HEK293 (cell line): ENCODE results near the gene ETV7.
A peak's percentile ranks its signal among the peaks of the same experiment; 100 is the strongest.

Source experiments
- CTCF ChIA-PET: fragments of 350-600 bp; formaldehyde crosslinking; extraction: SDS; loops from one replicate; lab custom pipeline; 2021; ENCODE audit warnings: antibody characterized with exemption; lab: Yijun Ruan, JAX
- POLR2A ChIA-PET: fragments of 300-600 bp; formaldehyde crosslinking; extraction: SDS; loops from one replicate; lab custom pipeline; 2020; ENCODE audit warnings: antibody characterized with exemption, inconsistent platforms; lab: Yijun Ruan, JAX
- H3K27ac ChIP-seq: fragments of 200-500 bp; sonication (Bioruptor generic); 2 replicates; pipeline ENCODE4 v1.5.1; 2014; ENCODE audit warnings: low read depth, low read length, control low read depth, inconsistent platforms; ENCODE audit errors: extremely low read depth
- H3K36me3 ChIP-seq, 2 experiments: fragments of 200-500 bp in 1 of 2; sonication (Bioruptor generic) in 1 of 2; 1 replicate in 1 of 2; 2 replicates in 1 of 2; pipeline ENCODE4 v1.5.1; 2014 to 2017; ENCODE audit warnings: inconsistent platforms in 2 of 2, low read length in 2 of 2; ENCODE audit not compliant: control insufficient read depth in 2 of 2, insufficient read depth in 1 of 2
- H3K4me1 ChIP-seq: fragments of 200-500 bp; sonication (Bioruptor generic); 2 replicates; pipeline ENCODE4 v1.5.1; 2014; ENCODE audit warnings: mild to moderate bottlenecking, low read length, inconsistent platforms; ENCODE audit not compliant: control insufficient read depth, insufficient read depth
- H3K4me3 ChIP-seq: 2 replicates; pipeline ENCODE4 v1.5.1; 2011; ENCODE audit warnings: low read depth, mild to moderate bottlenecking, control low read depth, low read length, moderate library complexity
- H3K9me3 ChIP-seq: fragments of 200-500 bp; sonication (Bioruptor generic); 2 replicates; pipeline ENCODE4 v1.5.1; 2014; ENCODE audit warnings: low read depth, low read length, inconsistent platforms; ENCODE audit not compliant: control insufficient read depth, insufficient read depth
- AEBP2 ChIP-seq: fragments of 450-650 bp; formaldehyde crosslinking; IDR thresholded peaks from 2 replicates; pipeline ENCODE4 v1.5.1; 2016; ENCODE audit warnings: missing biosample characterization, missing genetic modification characterization, borderline replicate concordance
- EGR2 ChIP-seq: fragments of 450-650 bp; formaldehyde crosslinking; IDR thresholded peaks from 2 replicates; pipeline ENCODE4 v1.5.1; 2016; ENCODE audit warnings: low read depth, missing biosample characterization, missing genetic modification characterization
- FEZF1 ChIP-seq: fragments of 450-650 bp; formaldehyde crosslinking; IDR thresholded peaks from 2 replicates; pipeline ENCODE4 v1.5.1; 2016; ENCODE audit warnings: missing biosample characterization, missing genetic modification characterization
- GFI1B ChIP-seq: fragments of 450-650 bp; formaldehyde crosslinking; IDR thresholded peaks from 2 replicates; pipeline ENCODE4 v1.5.1; 2016; ENCODE audit warnings: missing biosample characterization, missing genetic modification characterization
- GLI2 ChIP-seq: fragments of 450-650 bp; formaldehyde crosslinking; IDR thresholded peaks from 2 replicates; pipeline ENCODE4; 2017; ENCODE audit warnings: missing biosample characterization, missing genetic modification characterization, low read depth, borderline replicate concordance
- PRDM2 ChIP-seq: fragments of 450-650 bp; formaldehyde crosslinking; IDR thresholded peaks from 2 replicates; pipeline ENCODE4 v1.5.1; 2016; ENCODE audit warnings: missing biosample characterization, missing genetic modification characterization, borderline replicate concordance
- SCRT1 ChIP-seq: fragments of 450-650 bp; formaldehyde crosslinking; IDR thresholded peaks from 2 replicates; pipeline ENCODE4 v1.5.1; 2016; ENCODE audit warnings: missing biosample characterization, missing genetic modification characterization, borderline replicate concordance
- WT1 ChIP-seq: fragments of 450-650 bp; formaldehyde crosslinking; IDR thresholded peaks from 2 replicates; pipeline ENCODE4 v1.5.1; 2016; ENCODE audit warnings: missing biosample characterization, missing genetic modification characterization
- ZBTB26 ChIP-seq: fragments of 450-650 bp; formaldehyde crosslinking; optimal IDR thresholded peaks from 2 replicates; pipeline ENCODE3; 2016; ENCODE audit warnings: missing biosample characterization, mild to moderate bottlenecking, missing genetic modification characterization
- ZEB2 ChIP-seq: fragments of 450-650 bp; formaldehyde crosslinking; IDR thresholded peaks from 2 replicates; pipeline ENCODE4 v1.5.1; 2016; ENCODE audit warnings: missing biosample characterization, missing genetic modification characterization
- ZNF184 ChIP-seq: fragments of 450-650 bp; IDR thresholded peaks from 2 replicates; pipeline ENCODE4 v1.5.1; 2018; ENCODE audit warnings: missing biosample characterization, mild to moderate bottlenecking, missing genetic modification characterization
- ZNF223 ChIP-seq: fragments of 450-650 bp; formaldehyde crosslinking; IDR thresholded peaks from 2 replicates; pipeline ENCODE4 v1.5.1; 2016; ENCODE audit warnings: missing biosample characterization, missing genetic modification characterization
- ZNF398 ChIP-seq: fragments of 450-650 bp; formaldehyde crosslinking; IDR thresholded peaks from 2 replicates; pipeline ENCODE4 v1.5.1; 2017; ENCODE audit warnings: missing biosample characterization, missing genetic modification characterization
- ZNF404 ChIP-seq: fragments of 450-650 bp; formaldehyde crosslinking; IDR thresholded peaks from 2 replicates; pipeline ENCODE4 v1.5.1; 2017; ENCODE audit warnings: missing biosample characterization, missing genetic modification characterization
- ZNF426 ChIP-seq: fragments of 450-650 bp; formaldehyde crosslinking; IDR thresholded peaks from 2 replicates; pipeline ENCODE4 v1.5.1; 2017; ENCODE audit warnings: missing biosample characterization, missing genetic modification characterization, mild to moderate bottlenecking, inconsistent platforms, moderate library complexity
- ZNF555 ChIP-seq: fragments of 450-650 bp; formaldehyde crosslinking; conservative IDR thresholded peaks from 2 replicates; pipeline ENCODE4 v1.5.1; 2017; ENCODE audit warnings: missing biosample characterization, mild to moderate bottlenecking, missing genetic modification characterization, inconsistent platforms
- ZNF561 ChIP-seq: fragments of 450-650 bp; IDR thresholded peaks from 2 replicates; pipeline ENCODE4 v1.5.1; 2018; ENCODE audit warnings: missing biosample characterization, missing genetic modification characterization, borderline replicate concordance
- ZNF623 ChIP-seq: fragments of 450-650 bp; formaldehyde crosslinking; IDR thresholded peaks from 2 replicates; pipeline ENCODE4 v1.5.1; 2016; ENCODE audit warnings: missing biosample characterization, missing genetic modification characterization
- ZNF639 ChIP-seq: fragments of 450-650 bp; formaldehyde crosslinking; IDR thresholded peaks from 2 replicates; pipeline ENCODE4 v1.5.1; 2016; ENCODE audit warnings: missing biosample characterization, missing genetic modification characterization
- ZNF654 ChIP-seq: fragments of 450-650 bp; formaldehyde crosslinking; IDR thresholded peaks from 2 replicates; pipeline ENCODE4 v1.5.1; 2016; ENCODE audit warnings: low read depth, missing biosample characterization, missing genetic modification characterization
- ZNF664 ChIP-seq: fragments of 450-650 bp; formaldehyde crosslinking; IDR thresholded peaks from 2 replicates; pipeline ENCODE4 v1.5.1; 2016; ENCODE audit warnings: missing biosample characterization, missing genetic modification characterization
- ZNF677 ChIP-seq: fragments of 450-650 bp; IDR thresholded peaks from 2 replicates; pipeline ENCODE4 v1.5.0; 2018; ENCODE audit warnings: missing biosample characterization, mild to moderate bottlenecking, missing genetic modification characterization, moderate library complexity
- ZSCAN16 ChIP-seq: fragments of 450-650 bp; formaldehyde crosslinking; IDR thresholded peaks from 2 replicates; pipeline ENCODE4 v1.5.1; 2016; ENCODE audit warnings: missing biosample characterization, missing genetic modification characterization

The ETV7 gene

GRCh38 chr6:36355819-36356218 lies 31.6 kb downstream of the ETV7 start:
- H3K4me3 ChIP-seq, result no peak overlapping the region
- H3K27ac ChIP-seq, result no peak overlapping the region
- H3K4me1 ChIP-seq, result no peaks in the 10 kb centered on the region
- no peak for TF ChIP-seq ZNF654
- TF ChIP-seq EGR2, result 0 out of 2 replicates have a peak, but pooled peaks have one; percentile 14
- TF ChIP-seq ZNF223, result no peak
- no peaks in the 10 kb centered on the region for H3K9me3 ChIP-seq
- H3K36me3 ChIP-seq, result no peaks in the 10 kb centered on the region
- CTCF ChIA-PET, result interaction anchor here (1.1 to 11.6 kb wide), 3 partner anchors 11 to 260 kb away, joined by 3 to 234 read pairs (median 172); partner anchors contain the start of gene BNIP5
- POLR2A ChIA-PET, result interaction anchor here (0.7 kb wide), 1 partner anchor 693 kb away, joined by 5 read pairs; no protein-coding TSS in a partner anchor

- Histone ChIP-seq H3K27ac (no peak overlapping the region), H3K36me3 (no peaks in the 10 kb centered on the region), H3K9me3 (no peaks in the 10 kb centered on the region), H3K4me1 (peaks cover 3% of the 10 kb centered on the region; the same call in 1 of the 2 replicates), H3K4me3 (no peak overlapping the region)
- CTCF ChIA-PET, result interaction anchor here (0.6 to 17.7 kb wide), 8 partner anchors 5 to 212 kb away, joined by 3 to 234 read pairs (median 3); partner anchors contain the start of gene BNIP5
- POLR2A ChIA-PET, result no interaction called here
- TF ChIP-seq ZNF184 (tag by site-specific recombination), result peak; percentile 47; the same call in 1 of the 2 replicates
- TF ChIP-seq ZNF426 (tag by site-specific recombination), result no peak
- TF ChIP-seq ZNF555, result no peak
- TF ChIP-seq ZSCAN16 (tag by site-specific recombination), result no peak
- peak; percentile 98 for TF ChIP-seq WT1 (tag by site-specific recombination)
- TF ChIP-seq FEZF1 (tag by site-specific recombination), result no peak
- TF ChIP-seq GFI1B (tag by site-specific recombination), result 0 out of 2 replicates have a peak, but pooled peaks have one; percentile 15
- no peak for TF ChIP-seq ZBTB26 (tag by site-specific recombination)
- 0 out of 2 replicates have a peak, but pooled peaks have one; percentile 41 for TF ChIP-seq ZNF561 (tag by site-specific recombination)
- no peak for TF ChIP-seq ZNF404
- no peak for TF ChIP-seq SCRT1 (tag by site-specific recombination)
- TF ChIP-seq ZEB2 (tag by site-specific recombination), result 0 out of 2 replicates have a peak, but pooled peaks have one; percentile 54
- no peak for TF ChIP-seq ZNF664 (tag by site-specific recombination)
- no peak for TF ChIP-seq GLI2 (tag by site-specific recombination)
- peak; percentile 68; the same call in 1 of the 2 replicates for TF ChIP-seq ZNF639 (tag by site-specific recombination)
- TF ChIP-seq AEBP2 (tag by site-specific recombination), result no peak
- peak; percentile 88 for TF ChIP-seq ZNF398 (tag by site-specific recombination)
- TF ChIP-seq ZNF677 (tag by site-specific recombination), result no peak
- TF ChIP-seq ZNF623 (tag by site-specific recombination), result no peak
- TF ChIP-seq PRDM2 (tag by site-specific recombination), result no peak
These were observed 34.0 kb downstream of the ETV7 start for GRCh38 chr6:36353411-36353915.
